Chondrocyte (in vitro differentiated cells): Measurements from ENCODE around the gene MTG1. TPM values are rescaled to one million over a fixed set of nuclear protein-coding genes. Genes with fewer than 3 reads are reported as not detected.

Experiments
- DNase-seq: peaks from one replicate; pipeline ENCODE4 v3.0.0; 2021; ENCODE audit warnings: mixed read lengths, low spot score
- H3K27ac Mint-ChIP-seq: one replicate; pipeline ENCODE4 v1.8.0; 2021; ENCODE audit warnings: mild to moderate bottlenecking, moderate library complexity, mixed read lengths; ENCODE audit not compliant: unreplicated experiment
- H3K27me3 Mint-ChIP-seq: 2 replicates; pipeline ENCODE4 v1.8.0; 2021; ENCODE audit warnings: low read depth, mixed read lengths
- H3K36me3 Mint-ChIP-seq: 2 replicates; pipeline ENCODE4 v1.8.0; 2021; ENCODE audit warnings: low read depth, mixed read lengths
- H3K4me1 Mint-ChIP-seq: 2 replicates; pipeline ENCODE4 v1.8.0; 2021; ENCODE audit warnings: low read depth, mild to moderate bottlenecking, mixed read lengths
- H3K4me3 Mint-ChIP-seq: one replicate; pipeline ENCODE4 v1.8.0; 2021; ENCODE audit warnings: mild to moderate bottlenecking, moderate library complexity, mixed read lengths; ENCODE audit not compliant: unreplicated experiment
- H3K9me3 Mint-ChIP-seq: 2 replicates; pipeline ENCODE4 v1.8.0; 2021; ENCODE audit warnings: low read depth, mixed read lengths
- CTCF ChIP-seq: fragments of 200-600 bp; sonication (generic); IDR thresholded peaks from 2 replicates; pipeline ENCODE4 v1.5.0; 2021; ENCODE audit warnings: antibody characterized with exemption, mild to moderate bottlenecking, moderate library complexity
- total RNA-seq: library from RNA; stranded (reverse); gene quantifications from 3 replicates; pipeline ENCODE4 v1.2.1, GENCODE V29; 2021

Gene MTG1
- total RNA-seq, 1 donor from 2014 or later = 36.7 TPM

GRCh38 chr10:133461841-133462240 lies 67.9 kb downstream of the MTG1 start:
- Mint-ChIP-seq H3K36me3 (peaks cover 4% of the 10 kb centered on the region), H3K4me1 (no peaks in the 10 kb centered on the region), H3K9me3 (peaks cover 10% of the 10 kb centered on the region), H3K4me3 (no peak overlapping the region), H3K27ac (no peak overlapping the region), H3K27me3 (no peaks in the 10 kb centered on the region)
- DNase-seq = no peak
- TF ChIP-seq CTCF = no peak

GRCh38 chr10:133462512-133463305 lies 68.8 kb downstream of the MTG1 start:
- DNase-seq = no peak
- Mint-ChIP-seq H3K27me3 (no peaks in the 10 kb centered on the region), H3K4me3 (no peak overlapping the region), H3K27ac (no peak overlapping the region), H3K36me3 (peaks cover 10% of the 10 kb centered on the region), H3K4me1 (no peaks in the 10 kb centered on the region), H3K9me3 (peaks cover 10% of the 10 kb centered on the region)
- no peak for TF ChIP-seq CTCF

- peaks cover 20% of the 10 kb centered on the region for H3K36me3 Mint-ChIP-seq
- no peaks in the 10 kb centered on the region for H3K4me1 Mint-ChIP-seq
- H3K27me3 Mint-ChIP-seq = no peaks in the 10 kb centered on the region
- H3K9me3 Mint-ChIP-seq = peaks cover 10% of the 10 kb centered on the region
- no peak overlapping the region for H3K27ac Mint-ChIP-seq
- peak; percentile 80 for DNase-seq
- H3K4me3 Mint-ChIP-seq = no peak overlapping the region
- TF ChIP-seq CTCF = no peak
Measured at GRCh38 chr10:133464582-133465031, 70.7 kb downstream of the MTG1 start.

- DNase-seq = peak; percentile 73
- peaks cover 15% of the 10 kb centered on the region for H3K9me3 Mint-ChIP-seq
- H3K4me3 Mint-ChIP-seq = no peak overlapping the region
- no peaks in the 10 kb centered on the region for H3K4me1 Mint-ChIP-seq
- no peaks in the 10 kb centered on the region for H3K27me3 Mint-ChIP-seq
- TF ChIP-seq CTCF = no peak
- H3K36me3 Mint-ChIP-seq = peaks cover 24% of the 10 kb centered on the region
- H3K27ac Mint-ChIP-seq = no peak overlapping the region
Measured at GRCh38 chr10:133465191-133465949, 71.4 kb downstream of the MTG1 start.

GRCh38 chr10:133465950-133466474 lies 72.1 kb downstream of the MTG1 start:
- Mint-ChIP-seq H3K4me1 (no peaks in the 10 kb centered on the region), H3K27me3 (no peaks in the 10 kb centered on the region), H3K9me3 (peaks cover 15% of the 10 kb centered on the region), H3K27ac (no peak overlapping the region), H3K36me3 (peaks cover 25% of the 10 kb centered on the region), H3K4me3 (no peak overlapping the region)
- DNase-seq = peak; percentile 84
- TF ChIP-seq CTCF = no peak
